Epithelial cell of alveolus of lung (primary cell): ENCODE results near the gene CHMP3. TPM values are rescaled to one million over a fixed set of nuclear protein-coding genes. Genes with fewer than 3 reads are reported as not detected.

ENCODE experiments used
- total RNA-seq: library from RNA; depleted of rRNA; stranded (reverse); fragments of >200 nt; gene quantifications from 2 replicates; pipeline ENCODE4 v1.2.1, GENCODE V29; 2015

CHMP3 gene
- 45.9 and 47.1 TPM in 2 replicates for total RNA-seq

DNA sequence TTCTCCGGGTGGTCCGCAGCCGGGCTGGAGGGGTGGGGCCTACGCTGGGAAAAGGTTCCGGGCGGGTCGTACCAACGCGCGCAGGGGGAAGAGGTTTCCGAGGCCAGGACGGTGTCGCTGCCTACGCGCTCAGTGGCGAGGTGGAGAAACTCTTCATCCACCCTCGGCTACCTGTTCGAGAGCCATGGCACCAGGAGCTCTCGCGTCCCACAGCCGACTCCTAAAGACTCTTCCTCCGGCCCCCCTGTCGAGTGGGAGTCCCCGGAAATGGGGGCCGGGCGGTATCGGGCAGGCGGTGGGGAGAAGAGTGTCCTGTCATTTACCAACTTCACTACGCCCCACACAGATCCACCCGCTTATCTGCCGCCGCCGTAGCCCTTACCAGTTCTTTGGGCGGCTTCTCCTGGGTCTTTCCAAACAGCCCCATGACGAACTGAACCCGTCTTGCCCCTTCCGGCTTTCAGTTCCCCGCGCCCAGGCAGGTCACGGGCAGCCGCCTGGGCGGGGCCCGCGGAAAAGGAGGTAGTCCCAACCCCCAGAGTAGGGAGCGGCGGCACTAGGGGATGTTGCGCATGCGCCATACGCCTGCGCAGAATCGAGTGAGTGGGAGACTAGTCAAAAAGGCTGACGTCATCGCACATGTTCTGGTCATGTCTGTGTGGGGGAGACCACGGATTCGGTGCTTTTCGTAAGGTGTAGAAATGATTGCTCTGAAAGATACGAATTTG, at the start of gene CHMP3:
TSS of gene CHMP3 (minus strand) at position 522 of the 728 bp plus-strand sequence. CDS start at position 427, 95 bp downstream.

Other genes with a start within 250 kb of the CHMP3 start
- gene REEP1, start 225.8 kb downstream of the CHMP3 start, total RNA-seq, result 0.13 and 0.40 TPM in 2 replicates
- 11.6 and 33.5 TPM in 2 replicates for gene KDM3A, start 122.1 kb downstream of the CHMP3 start, total RNA-seq
- 15.3 and 32.4 TPM in 2 replicates for gene RNF103, start 60.4 kb upstream of the CHMP3 start, total RNA-seq
- gene RMND5A, start 156.8 kb upstream of the CHMP3 start, total RNA-seq, result 11.4 and 22.0 TPM in 2 replicates
- gene CD8A, start 227.5 kb upstream of the CHMP3 start, total RNA-seq, result not detected in 2 replicates